Colonic mucosa (tissue), 4 donors: ENCODE measurements around the gene NRG2. TPM values are rescaled to one million over a fixed set of nuclear protein-coding genes. Genes with fewer than 3 reads are reported as not detected.

Source experiments
- DNase-seq: peaks from one replicate; pipeline ENCODE4 v3.0.0-alpha.2; 2020
- H3K27ac ChIP-seq: fragments of 200-600 bp; one replicate; pipeline ENCODE4 v1.8.0; 2021
- H3K27me3 ChIP-seq: fragments of 200-600 bp; one replicate; pipeline ENCODE4 v1.8.0; 2021
- H3K36me3 ChIP-seq: fragments of 200-600 bp; one replicate; pipeline ENCODE4 v1.8.0; 2021
- H3K4me1 ChIP-seq: fragments of 200-600 bp; one replicate; pipeline ENCODE4 v1.8.0; 2021; ENCODE audit warnings: mild to moderate bottlenecking
- H3K4me3 ChIP-seq: fragments of 200-600 bp; one replicate; pipeline ENCODE4 v1.8.0; 2021
- H3K9ac ChIP-seq, 2 donors: one replicate each; pipeline ENCODE4 v1.7.0; 2013; ENCODE audit warnings: control low read depth in 2 of 2, low read depth in 2 of 2, low read length in 2 of 2
- H3K9me3 ChIP-seq: fragments of 200-600 bp; one replicate; pipeline ENCODE4 v1.8.0; 2021
- intact Hi-C: fragments of 100-400 bp; cut with DNase I; formaldehyde crosslinking; loops from one replicate; pipeline ENCODE4 v1.14.1; 2022
- total RNA-seq, 2 donors: library from RNA; stranded (reverse); fragmentation: NEBNext Ultra II Directional in 1 of 2; extraction: Animal tissue kit (Norgen Biotek cat#: 25700) in 1 of 2; gene quantifications; one replicate each; pipeline ENCODE4 v1.2.1, GENCODE V29; 2021
- TF ChIP-seq, protein P1 (sequence below): fragments of 200-600 bp; IDR thresholded peaks from one replicate; pipeline ENCODE4 v1.8.0; 2022; ENCODE audit warnings: antibody characterized with exemption, mild to moderate bottlenecking
- donor health status: healthy.
- donor health status: DM: no; HTN: no; CAD: no.
- donor health status: DM: no; HTN: no; CAD: no.

Gene NRG2
- total RNA-seq, 2 donors from 2014 or later = 0.10 to 0.48 TPM

- Histone ChIP-seq H3K27ac (no peak overlapping the region), H3K9me3 (no peaks in the 10 kb centered on the region), H3K4me3 (no peak overlapping the region), H3K27me3 (no peaks in the 10 kb centered on the region), H3K36me3 (no peaks in the 10 kb centered on the region), H3K4me1 (no peaks in the 10 kb centered on the region), H3K9ac (no peak overlapping the region)
- TF ChIP-seq, protein P1, sequence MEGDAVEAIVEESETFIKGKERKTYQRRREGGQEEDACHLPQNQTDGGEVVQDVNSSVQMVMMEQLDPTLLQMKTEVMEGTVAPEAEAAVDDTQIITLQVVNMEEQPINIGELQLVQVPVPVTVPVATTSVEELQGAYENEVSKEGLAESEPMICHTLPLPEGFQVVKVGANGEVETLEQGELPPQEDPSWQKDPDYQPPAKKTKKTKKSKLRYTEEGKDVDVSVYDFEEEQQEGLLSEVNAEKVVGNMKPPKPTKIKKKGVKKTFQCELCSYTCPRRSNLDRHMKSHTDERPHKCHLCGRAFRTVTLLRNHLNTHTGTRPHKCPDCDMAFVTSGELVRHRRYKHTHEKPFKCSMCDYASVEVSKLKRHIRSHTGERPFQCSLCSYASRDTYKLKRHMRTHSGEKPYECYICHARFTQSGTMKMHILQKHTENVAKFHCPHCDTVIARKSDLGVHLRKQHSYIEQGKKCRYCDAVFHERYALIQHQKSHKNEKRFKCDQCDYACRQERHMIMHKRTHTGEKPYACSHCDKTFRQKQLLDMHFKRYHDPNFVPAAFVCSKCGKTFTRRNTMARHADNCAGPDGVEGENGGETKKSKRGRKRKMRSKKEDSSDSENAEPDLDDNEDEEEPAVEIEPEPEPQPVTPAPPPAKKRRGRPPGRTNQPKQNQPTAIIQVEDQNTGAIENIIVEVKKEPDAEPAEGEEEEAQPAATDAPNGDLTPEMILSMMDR = no peak
- DNase-seq = no peak
- intact Hi-C loops = no loop called here
These were observed 60.7 kb downstream of the NRG2 start for GRCh38 chr5:139982157-139982974.

- Histone ChIP-seq H3K27me3 (no peaks in the 10 kb centered on the region), H3K9ac (no peak overlapping the region), H3K36me3 (no peaks in the 10 kb centered on the region), H3K9me3 (no peaks in the 10 kb centered on the region), H3K4me3 (no peak overlapping the region), H3K27ac (no peak overlapping the region), H3K4me1 (no peaks in the 10 kb centered on the region)
- intact Hi-C loops = no loop called here
- no peak for DNase-seq
- TF ChIP-seq, protein P1 = no peak
These were observed 62.3 kb downstream of the NRG2 start for GRCh38 chr5:139980765-139981164.

DNA sequence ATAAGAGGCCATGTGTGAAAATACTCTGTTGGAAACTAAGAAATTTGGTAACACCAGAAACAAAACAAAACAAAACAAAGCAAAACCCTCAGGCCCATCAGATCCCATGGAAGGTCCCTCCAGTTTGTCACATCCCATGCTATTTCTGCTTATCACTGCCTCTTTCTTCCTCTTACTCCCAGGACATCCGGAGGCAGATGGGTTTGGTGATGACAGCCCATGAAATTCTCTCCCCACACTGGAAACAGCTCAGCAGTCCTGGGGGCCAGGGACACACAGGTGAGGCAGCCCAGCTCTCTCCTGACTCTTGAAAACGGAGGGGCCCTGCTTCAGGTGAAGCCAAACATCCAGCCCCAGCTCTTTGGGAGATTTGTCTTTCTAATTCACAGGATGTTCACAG, 63.2 kb downstream of the NRG2 start:
- Histone ChIP-seq H3K4me1 (no peaks in the 10 kb centered on the region), H3K9me3 (no peaks in the 10 kb centered on the region), H3K36me3 (no peaks in the 10 kb centered on the region), H3K4me3 (no peak overlapping the region), H3K27me3 (no peaks in the 10 kb centered on the region), H3K27ac (no peak overlapping the region), H3K9ac (no peak overlapping the region)
- no peak for DNase-seq
- TF ChIP-seq, protein P1 = no peak
- intact Hi-C loops = no loop called here

DNA sequence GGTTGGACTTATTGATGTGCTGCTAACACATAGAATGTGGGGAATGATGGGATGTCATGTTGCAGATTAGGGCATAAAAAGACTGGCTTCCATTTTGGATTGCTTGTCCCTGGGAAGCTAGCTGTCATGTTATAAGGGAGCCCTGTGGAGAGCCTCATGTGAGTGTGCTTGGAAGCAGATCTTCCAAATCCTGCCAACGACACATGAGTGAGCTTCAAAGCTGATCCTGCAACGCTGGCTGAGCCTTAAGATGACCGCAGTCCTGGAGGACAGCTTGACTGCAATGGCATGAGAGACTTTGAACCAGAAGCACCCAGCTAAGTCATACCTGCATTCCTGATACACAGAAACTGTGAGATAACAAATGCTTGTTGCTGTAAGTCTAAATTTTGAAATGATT, 63.6 kb downstream of the NRG2 start:
- H3K27me3 ChIP-seq = no peaks in the 10 kb centered on the region
- H3K4me1 ChIP-seq = no peaks in the 10 kb centered on the region
- H3K4me3 ChIP-seq = no peak overlapping the region
- intact Hi-C loops = no loop called here
- no peak for DNase-seq
- no peak overlapping the region for H3K27ac ChIP-seq
- H3K36me3 ChIP-seq = no peaks in the 10 kb centered on the region
- H3K9me3 ChIP-seq = no peaks in the 10 kb centered on the region
- H3K9ac ChIP-seq = no peak overlapping the region
- TF ChIP-seq, protein P1 = no peak

GRCh38 chr5:139976703-139977102, 66.4 kb downstream of the NRG2 start:
- Histone ChIP-seq H3K27ac (no peak overlapping the region), H3K9me3 (no peaks in the 10 kb centered on the region), H3K36me3 (no peaks in the 10 kb centered on the region), H3K27me3 (no peaks in the 10 kb centered on the region), H3K9ac (no peak overlapping the region), H3K4me1 (no peaks in the 10 kb centered on the region), H3K4me3 (no peak overlapping the region)
- TF ChIP-seq, protein P1 = no peak
- no peak for DNase-seq
- intact Hi-C loops = no loop called here
